Right lobe of liver (tissue), 6 donors: ENCODE results near the gene AGL. TPM values are rescaled to one million over a fixed set of nuclear protein-coding genes. Genes with fewer than 3 reads are reported as not detected.

Experiments
- ATAC-seq, 4 donors: fragments of 200-7000 bp; cut with Tn5 transposase; one replicate each; pipeline ENCODE4 v1.9.1; 2020; ENCODE audit warnings: mild to moderate bottlenecking in 4 of 4, moderate library complexity in 4 of 4
- DNase-seq, 3 donors: peaks; one replicate each; pipeline ENCODE4 v3.0.0-alpha.2; 2020
- H3K27ac ChIP-seq, 3 donors: fragments of 200-600 bp; one replicate each; pipeline ENCODE4 v1.8.0; 2022
- H3K27me3 ChIP-seq, 2 donors: fragments of 200-600 bp; one replicate each; pipeline ENCODE4 v1.8.0; 2022
- H3K36me3 ChIP-seq, 4 donors: fragments of 200-600 bp; sonication (generic) in 1 of 4; one replicate each; pipeline versions ENCODE4 v1.5.1 to v1.8.0; 2017 to 2022; ENCODE audit warnings: control low read depth in 1 of 4
- H3K4me1 ChIP-seq, 4 donors: fragments of 200-600 bp; sonication (generic) in 1 of 4; one replicate each; pipeline versions ENCODE4 v1.5.1 to v1.8.0; 2017 to 2022; ENCODE audit warnings: control low read depth in 1 of 4
- H3K4me3 ChIP-seq, 3 donors: fragments of 200-600 bp; one replicate each; pipeline ENCODE4 v1.8.0; 2022
- H3K9me3 ChIP-seq, 4 donors: fragments of 200-600 bp; sonication (generic) in 1 of 4; one replicate each; pipeline versions ENCODE4 v1.5.1 to v1.8.0; 2017 to 2022; ENCODE audit warnings: control low read depth in 1 of 4
- CTCF ChIP-seq, 4 donors: fragments of 200-600 bp in 3 of 4; fragments of 450-650 bp in 1 of 4; IDR thresholded peaks; one replicate each; pipeline versions ENCODE4 v1.5.1 to v1.8.0; 2016 to 2022; ENCODE audit warnings: antibody characterized with exemption in 4 of 4, mild to moderate bottlenecking in 2 of 4
- POLR2A ChIP-seq: fragments of 450-650 bp; IDR thresholded peaks from one replicate; pipeline ENCODE4 v1.6.1; 2017; ENCODE audit warnings: antibody characterized with exemption, mild to moderate bottlenecking
- WGBS: methylation state at CpG from one replicate; pipeline ENCODE4 v1.1.6; 2018; ENCODE audit warnings: low coverage, low lambda C conversion rate; ENCODE audit not compliant: insufficient coverage; ENCODE audit errors: missing lambda C conversion rate; 5-methylcytosine and 5-hydroxymethylcytosine counted together
- intact Hi-C, 2 donors: fragments of 100-400 bp; cut with DNase I; formaldehyde crosslinking; loops; one replicate each; pipeline versions ENCODE4 v1.11.2 to v1.14.1; 2022
- long read RNA-seq: library from polyadenylated mRNA; unstranded; transcript quantifications from one replicate; pipeline ENCODE4 v2.0.0, GENCODE V29; 2019
- total RNA-seq, 6 experiments: library from RNA; depleted of rRNA in 2 of 6; stranded (reverse); fragments of >200 nt in 2 of 6; fragmentation: NEBNext Ultra II Directional in 3 of 6; extraction: Animal tissue kit (Norgen Biotek cat#: 25700) in 3 of 6; gene quantifications; one replicate each; pipeline versions ENCODE4 v1.1.0 to v1.2.4, GENCODE V29; 2016 to 2023
- donor health status: DM: no; HTN: yes; CAD: no.
- donor health status: DM: no; HTN: no; CAD: no.
- donor health status: DM: no; HTN: no; CAD: no.
- donor health status: DM: no; HTN: yes; CAD: no.
- donor health status: DM: no; HTN: yes; CAD: no.

The AGL gene
- 10 to 100 TPM; 22.5 to 46.5 (median 33.5) TPM for total RNA-seq
- long read RNA-seq, partial matches to known transcripts, result 7 of 9 reads
- long read RNA-seq, other reads (novel, unspliced or antisense), result 2 of 9 reads

GRCh38 chr1:99849744-99850458 lies at the start of gene AGL:
Gene AGL (plus strand): TSS chr1:99850361. CDS start chr1:99851043, 682 bp downstream.
- intact Hi-C loops, result no loop called here
- Histone ChIP-seq H3K4me1 (peaks cover 0 to 14% (median 2%) of the 10 kb centered on the region in 4 donors), H3K4me3 (peak within 1 kb of the TSS; percentile 60 to 91 (median 76)), H3K36me3 (peaks cover 0 to 2% (median 0%) of the 10 kb centered on the region in 4 donors), H3K9me3 (no peaks in the 10 kb centered on the region), H3K27ac (peak within 1 kb of the TSS; percentile 75 to 91 (median 76)), H3K27me3 (no peaks in the 10 kb centered on the region)
- ATAC-seq, result peak; percentile 93 to 96 (median 95)
- DNase-seq, result peak; percentile 92 to 93 (median 92)
- WGBS, result 0% methylated on average over 33 of the region's 65 CpGs
- TF ChIP-seq POLR2A (peak; percentile 85), CTCF (IDR thresholded peaks at IDR 0.05) (no peak)

- no peak overlapping the region for H3K4me3 ChIP-seq
- H3K4me1 ChIP-seq, result no peaks in the 10 kb centered on the region
- intact Hi-C loops, result no loop called here
- H3K27me3 ChIP-seq, result no peaks in the 10 kb centered on the region
- ATAC-seq (no peak), DNase-seq (no peak)
- H3K9me3 ChIP-seq, result no peaks in the 10 kb centered on the region
- no peak overlapping the region for H3K27ac ChIP-seq
- H3K36me3 ChIP-seq, result no peaks in the 10 kb centered on the region
- WGBS, result 61% methylated on average over 3 of the region's 3 CpGs
- TF ChIP-seq CTCF (IDR thresholded peaks at IDR 0.05) (no peak), POLR2A (no peak)
Observed at GRCh38 chr1:99801584-99801983, 48.6 kb upstream of the AGL start.

GRCh38 chr1:99806882-99807281 lies 43.3 kb upstream of the AGL start:
- DNase-seq (no peak), ATAC-seq (peak in 1 of 4 donors; percentile 54)
- Histone ChIP-seq H3K27me3 (no peaks in the 10 kb centered on the region), H3K36me3 (no peaks in the 10 kb centered on the region), H3K4me1 (no peaks in the 10 kb centered on the region), H3K27ac (no peak overlapping the region), H3K9me3 (no peaks in the 10 kb centered on the region), H3K4me3 (no peak overlapping the region)
- WGBS, result 73% methylated on average over 2 of the region's 2 CpGs
- intact Hi-C loops, result no loop called here
- TF ChIP-seq POLR2A, result no peak
- no peak for TF ChIP-seq CTCF (IDR thresholded peaks at IDR 0.05)

- H3K4me3 ChIP-seq, result no peak overlapping the region
- H3K4me1 ChIP-seq, result no peaks in the 10 kb centered on the region
- no peaks in the 10 kb centered on the region for H3K27me3 ChIP-seq
- TF ChIP-seq POLR2A, result no peak
- peak; percentile 60 to 88 (median 68) for TF ChIP-seq CTCF (IDR thresholded peaks at IDR 0.05)
- H3K27ac ChIP-seq, result no peak overlapping the region
- intact Hi-C loops, result no loop called here
- H3K9me3 ChIP-seq, result no peaks in the 10 kb centered on the region
- DNase-seq, result no peak
- no peaks in the 10 kb centered on the region for H3K36me3 ChIP-seq
- ATAC-seq, result peak; percentile 96 to 99 (median 98)
- WGBS, result 14% methylated on average over 6 of the region's 7 CpGs
Observed at GRCh38 chr1:99808391-99809115, 41.6 kb upstream of the AGL start.
